Erythroblast (primary cell): ENCODE measurements around the gene UFC1.

Experiments
- GATA1 ChIP-seq: IDR thresholded peaks from 2 replicates; pipeline ENCODE4 v1.6.1; 2011; ENCODE audit warnings: low read depth, mild to moderate bottlenecking, control low read depth, low read length, moderate library complexity
- POLR2A ChIP-seq: IDR thresholded peaks from 2 replicates; pipeline ENCODE4 v1.6.1; 2011; ENCODE audit warnings: mild to moderate bottlenecking, low read length

DNA sequence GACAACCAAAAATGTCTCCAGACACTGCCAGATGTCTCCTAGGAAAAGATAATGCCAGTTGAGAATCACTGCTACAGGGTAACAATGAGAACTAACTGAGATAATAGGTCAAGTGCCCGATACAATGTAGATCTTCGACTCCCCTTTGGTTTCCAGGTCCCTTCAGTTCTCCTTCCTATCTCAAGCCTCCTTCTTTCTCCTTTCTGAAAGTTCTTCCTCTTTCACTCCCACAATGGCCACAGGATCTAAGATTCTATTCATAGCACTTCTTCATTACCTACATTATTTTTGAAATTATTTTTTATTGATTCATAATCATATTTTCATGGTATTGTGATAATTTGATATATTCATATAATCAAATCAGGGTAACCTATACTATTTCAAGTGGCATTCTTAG is 42.3 kb upstream of the UFC1 start:
- TF ChIP-seq POLR2A (no peak), GATA1 (no peak)
